Neuron (in vitro differentiated cells): ENCODE results near the gene FAM53A.

Experiments used
- H2AFZ ChIP-seq: one replicate; pipeline ENCODE4 v1.6.1; 2013; ENCODE audit warnings: low read depth, mild to moderate bottlenecking, inconsistent platforms, low read length, moderate library complexity
- H3K27me3 ChIP-seq: one replicate; pipeline ENCODE4 v1.6.1; 2013; ENCODE audit warnings: low read length; ENCODE audit not compliant: insufficient read depth
- H3K36me3 ChIP-seq: one replicate; pipeline ENCODE4 v1.6.1; 2013; ENCODE audit warnings: low read length; ENCODE audit not compliant: insufficient read depth
- H3K4me1 ChIP-seq: one replicate; pipeline ENCODE4 v1.6.1; 2013; ENCODE audit warnings: low read length; ENCODE audit not compliant: insufficient read depth
- H3K4me3 ChIP-seq: 2 replicates; pipeline ENCODE4 v1.5.1; 2013; ENCODE audit warnings: mild to moderate bottlenecking, low read length, moderate library complexity
- H3K9me3 ChIP-seq: one replicate; pipeline ENCODE4 v1.6.1; 2013; ENCODE audit warnings: low read length

Gene FAM53A

GRCh38 chr4:1656986-1657385 lies 27.1 kb downstream of the FAM53A start:
- Histone ChIP-seq H3K9me3 (peaks cover 1% of the 10 kb centered on the region), H3K27me3 (no peaks in the 10 kb centered on the region), H3K4me1 (no peaks in the 10 kb centered on the region), H3K36me3 (no peaks in the 10 kb centered on the region), H2AFZ (no peak overlapping the region), H3K4me3 (no peak overlapping the region)

- H3K4me3 ChIP-seq = no peak overlapping the region
- no peak overlapping the region for H2AFZ ChIP-seq
Measured at GRCh38 chr4:1656132-1656531, 28.0 kb downstream of the FAM53A start.

GRCh38 chr4:1655676-1656075 lies 28.4 kb downstream of the FAM53A start:
- Histone ChIP-seq H3K9me3 (peaks cover 1% of the 10 kb centered on the region), H3K4me3 (no peak overlapping the region), H2AFZ (no peak overlapping the region), H3K36me3 (no peaks in the 10 kb centered on the region), H3K4me1 (no peaks in the 10 kb centered on the region), H3K27me3 (no peaks in the 10 kb centered on the region)

More at GRCh38 chr4:1656132-1656531, 28.0 kb downstream of the FAM53A start:
- Histone ChIP-seq H3K9me3 (peaks cover 1% of the 10 kb centered on the region), H3K27me3 (no peaks in the 10 kb centered on the region), H3K4me1 (no peaks in the 10 kb centered on the region), H3K36me3 (no peaks in the 10 kb centered on the region)

- Histone ChIP-seq H3K9me3 (peaks cover 1% of the 10 kb centered on the region), H3K4me1 (no peaks in the 10 kb centered on the region), H2AFZ (no peak overlapping the region), H3K27me3 (no peaks in the 10 kb centered on the region), H3K4me3 (no peak overlapping the region), H3K36me3 (no peaks in the 10 kb centered on the region)
Measured at GRCh38 chr4:1655081-1655480, 29.0 kb downstream of the FAM53A start.

DNA sequence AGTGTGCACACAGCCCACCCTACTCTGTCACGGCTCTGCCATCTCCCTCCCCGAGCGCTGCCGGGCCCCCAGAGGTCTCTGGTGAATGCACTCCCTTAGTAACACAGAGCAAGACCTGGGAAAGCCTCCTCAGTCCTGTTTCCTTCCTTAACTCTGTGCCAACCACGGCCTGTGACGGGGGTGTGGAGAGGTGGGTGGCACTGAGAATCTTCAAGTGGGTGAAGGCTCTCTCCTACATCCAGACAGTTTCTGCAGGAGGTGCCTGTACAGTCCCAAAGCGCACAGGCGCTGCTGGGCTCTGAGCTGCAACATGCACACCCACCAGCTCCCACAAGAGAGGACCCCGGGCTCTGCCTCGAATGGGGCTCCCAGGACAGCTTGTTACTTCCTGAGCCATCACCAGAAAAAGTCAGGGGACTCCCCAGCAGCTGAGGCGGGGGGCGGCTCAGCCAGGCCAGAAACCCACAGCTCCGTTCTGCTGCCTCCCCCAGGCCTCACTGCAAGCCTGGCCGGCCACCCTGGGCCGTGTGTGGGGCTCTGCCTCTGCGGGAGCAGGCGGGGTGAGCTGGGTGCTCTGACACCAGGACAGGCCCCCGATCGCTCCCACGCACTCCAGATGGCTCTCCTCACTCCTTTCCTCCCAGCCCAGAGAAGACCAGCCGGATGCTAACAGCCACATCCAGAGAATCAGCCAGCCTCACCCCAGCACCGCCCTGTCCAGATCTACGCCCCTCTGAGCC lies 29.7 kb downstream of the FAM53A start:
- no peak overlapping the region for H3K4me3 ChIP-seq
- H2AFZ ChIP-seq = no peak overlapping the region
- H3K36me3 ChIP-seq = no peaks in the 10 kb centered on the region
- no peaks in the 10 kb centered on the region for H3K27me3 ChIP-seq
- no peaks in the 10 kb centered on the region for H3K4me1 ChIP-seq
- H3K9me3 ChIP-seq = peaks cover 1% of the 10 kb centered on the region

GRCh38 chr4:1653776-1654175 lies 30.3 kb downstream of the FAM53A start:
- Histone ChIP-seq H2AFZ (no peak overlapping the region), H3K36me3 (no peaks in the 10 kb centered on the region), H3K27me3 (no peaks in the 10 kb centered on the region)

DNA sequence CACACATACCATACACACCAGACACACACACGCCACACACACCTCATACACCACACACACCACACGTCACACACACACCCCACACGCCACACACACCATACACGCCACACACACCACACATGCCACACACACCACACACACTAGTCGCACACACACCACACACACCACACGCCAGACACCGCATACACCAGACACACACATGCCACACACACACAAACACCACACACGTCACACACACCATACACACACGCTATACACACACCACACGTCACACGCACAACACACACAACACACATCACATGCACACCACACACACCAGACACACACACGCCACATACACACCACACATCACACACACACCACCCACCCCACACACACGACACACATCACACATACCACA lies 32.0 kb downstream of the FAM53A start:
- no peaks in the 10 kb centered on the region for H3K27me3 ChIP-seq
- H3K4me3 ChIP-seq = no peak overlapping the region
- no peaks in the 10 kb centered on the region for H3K4me1 ChIP-seq
- H3K9me3 ChIP-seq = peaks cover 1% of the 10 kb centered on the region
- H3K36me3 ChIP-seq = no peaks in the 10 kb centered on the region
- H2AFZ ChIP-seq = no peak overlapping the region

More at GRCh38 chr4:1653776-1654175, 30.3 kb downstream of the FAM53A start:
- Histone ChIP-seq H3K4me3 (no peak overlapping the region), H3K9me3 (peaks cover 1% of the 10 kb centered on the region), H3K4me1 (no peaks in the 10 kb centered on the region)

DNA sequence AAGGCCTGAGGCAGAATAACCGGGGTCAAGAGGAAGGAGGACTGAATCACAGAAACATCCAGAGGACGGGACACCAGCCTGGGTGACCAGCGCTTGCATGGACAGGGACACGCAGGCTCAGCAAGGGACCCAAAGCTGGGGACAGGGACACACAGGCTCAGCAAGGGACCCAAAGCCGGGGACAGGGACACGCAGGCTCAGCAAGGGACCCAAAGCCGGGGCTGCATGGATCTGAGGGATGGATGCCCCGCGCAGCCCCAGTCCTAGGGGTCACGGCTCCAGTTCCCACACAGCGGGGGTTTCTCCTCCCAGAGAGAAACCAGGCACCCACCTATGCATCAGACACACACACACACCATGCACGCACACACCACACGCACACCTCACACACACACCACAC lies 32.5 kb downstream of the FAM53A start:
- Histone ChIP-seq H3K4me1 (no peaks in the 10 kb centered on the region), H2AFZ (no peak overlapping the region), H3K9me3 (no peaks in the 10 kb centered on the region), H3K36me3 (no peaks in the 10 kb centered on the region), H3K27me3 (no peaks in the 10 kb centered on the region), H3K4me3 (no peak overlapping the region)

GRCh38 chr4:1648962-1649361 lies 35.2 kb downstream of the FAM53A start:
- Histone ChIP-seq H3K36me3 (no peaks in the 10 kb centered on the region), H3K4me1 (peaks cover 8% of the 10 kb centered on the region), H3K4me3 (no peak overlapping the region), H2AFZ (no peak overlapping the region), H3K27me3 (no peaks in the 10 kb centered on the region), H3K9me3 (no peaks in the 10 kb centered on the region)

GRCh38 chr4:1647432-1647831 lies 36.7 kb downstream of the FAM53A start:
- H3K27me3 ChIP-seq = no peaks in the 10 kb centered on the region
- H3K4me3 ChIP-seq = no peak overlapping the region

GRCh38 chr4:1646690-1647089 lies 37.4 kb downstream of the FAM53A start:
- H3K4me3 ChIP-seq = no peak overlapping the region
- H3K36me3 ChIP-seq = no peaks in the 10 kb centered on the region
- H3K27me3 ChIP-seq = no peaks in the 10 kb centered on the region
- H3K4me1 ChIP-seq = peaks cover 8% of the 10 kb centered on the region
- H3K9me3 ChIP-seq = no peaks in the 10 kb centered on the region
- no peak overlapping the region for H2AFZ ChIP-seq

More at GRCh38 chr4:1647432-1647831, 36.7 kb downstream of the FAM53A start:
- H3K9me3 ChIP-seq = no peaks in the 10 kb centered on the region
- H3K4me1 ChIP-seq = peaks cover 8% of the 10 kb centered on the region
- H3K36me3 ChIP-seq = no peaks in the 10 kb centered on the region
- no peak overlapping the region for H2AFZ ChIP-seq

DNA sequence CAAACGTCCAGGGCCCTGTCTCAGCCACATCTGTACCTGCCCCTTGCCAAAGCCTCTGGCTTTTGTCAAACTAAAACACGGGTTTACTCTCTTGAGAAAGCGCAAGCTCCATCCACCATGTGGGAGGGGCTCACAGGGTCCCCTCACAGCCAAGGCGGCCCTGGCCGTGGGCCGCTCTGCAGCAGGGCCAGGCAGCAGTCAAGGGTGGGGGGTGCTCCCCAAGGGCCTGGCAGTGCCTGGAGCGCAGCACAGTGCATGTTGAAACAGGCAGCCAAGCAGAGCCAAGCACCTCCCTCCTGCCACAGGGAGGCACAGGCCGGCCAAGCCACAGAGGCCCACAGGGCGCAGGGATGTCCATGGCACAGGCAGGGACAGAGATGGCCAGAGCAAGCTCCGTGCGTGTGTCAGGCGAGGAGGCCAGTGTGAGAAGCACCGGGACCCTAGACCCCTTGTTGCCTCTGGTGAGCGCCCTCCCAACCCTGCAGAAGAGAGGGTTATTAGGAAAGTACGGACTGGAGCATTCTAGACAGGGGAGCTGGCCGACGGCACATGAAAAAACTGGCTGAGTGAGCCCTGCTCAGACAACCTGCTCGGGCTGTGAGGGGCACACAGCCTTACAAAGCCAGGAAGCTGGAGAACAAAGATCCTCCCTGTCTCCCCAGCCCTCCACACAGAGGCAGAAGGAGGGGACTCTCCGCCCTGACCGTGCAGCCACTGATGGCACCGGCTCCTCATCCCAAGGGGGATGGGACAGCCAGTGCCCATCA lies 39.0 kb downstream of the FAM53A start:
- no peaks in the 10 kb centered on the region for H3K36me3 ChIP-seq
- H3K4me1 ChIP-seq = peaks cover 11% of the 10 kb centered on the region
- H3K9me3 ChIP-seq = no peaks in the 10 kb centered on the region
- H3K27me3 ChIP-seq = no peaks in the 10 kb centered on the region
- peak overlapping the region; percentile 17 for H3K4me3 ChIP-seq
- peak overlapping the region; percentile 47 for H2AFZ ChIP-seq

- no peak overlapping the region for H3K4me3 ChIP-seq
- no peaks in the 10 kb centered on the region for H3K27me3 ChIP-seq
- H3K36me3 ChIP-seq = no peaks in the 10 kb centered on the region
- H2AFZ ChIP-seq = no peak overlapping the region
- no peaks in the 10 kb centered on the region for H3K9me3 ChIP-seq
- peaks cover 11% of the 10 kb centered on the region for H3K4me1 ChIP-seq
Measured at GRCh38 chr4:1643971-1644735, 40.0 kb downstream of the FAM53A start.
